HG03066 (cell line): ENCODE results near the gene DCXR.

Source experiments
- ATAC-seq: cut with Tn5 transposase; IDR thresholded peaks from one replicate; pipeline ENCODE4 v1.9.1; 2021; ENCODE audit warnings: low read depth; ENCODE audit not compliant: unreplicated experiment

DCXR gene

DNA sequence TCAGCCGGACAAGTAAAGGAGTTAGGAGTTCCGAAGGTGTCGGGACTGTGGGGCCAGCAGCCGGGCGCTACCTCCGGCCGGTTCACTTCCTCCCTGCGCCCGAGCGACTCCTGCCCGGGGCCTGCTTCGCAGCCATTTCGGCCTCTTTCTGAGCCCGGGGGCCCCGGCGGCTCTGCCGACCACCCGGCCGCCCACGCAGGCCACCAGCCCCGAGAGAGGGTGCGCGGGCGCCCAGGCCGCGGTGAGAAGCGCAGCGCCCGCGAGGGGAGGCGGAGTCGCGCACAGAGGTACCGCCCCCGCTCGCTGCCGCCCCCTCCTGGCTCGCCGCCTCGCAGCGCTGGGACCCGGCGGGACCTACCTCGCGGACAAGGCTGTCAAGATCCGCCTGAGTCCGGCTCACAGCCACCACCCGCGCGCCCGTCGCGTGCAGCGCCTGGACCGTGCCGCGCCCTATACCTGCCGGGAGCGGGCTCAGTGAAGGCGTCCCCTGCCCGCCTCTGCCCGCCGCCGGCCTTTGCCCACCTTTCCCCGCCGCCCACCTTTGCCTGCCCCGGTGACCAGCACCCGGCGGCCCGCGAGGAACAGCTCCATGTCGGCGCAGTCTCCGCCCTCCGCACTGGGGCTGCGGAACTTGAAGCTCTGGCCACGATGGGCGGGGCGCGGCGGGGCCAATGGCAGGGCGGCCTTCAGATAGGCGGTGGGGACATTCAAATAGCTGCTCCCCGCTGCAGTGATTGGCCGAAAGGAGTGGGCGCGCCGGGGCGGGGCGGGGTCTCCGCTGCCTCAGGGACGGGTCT, at the start of gene DCXR:
DCXR (minus strand) TSS at position 606 of the 797 bp plus-strand sequence; CDS start at position 591, 15 bp downstream.
- peak; percentile 85 for ATAC-seq

DNA sequence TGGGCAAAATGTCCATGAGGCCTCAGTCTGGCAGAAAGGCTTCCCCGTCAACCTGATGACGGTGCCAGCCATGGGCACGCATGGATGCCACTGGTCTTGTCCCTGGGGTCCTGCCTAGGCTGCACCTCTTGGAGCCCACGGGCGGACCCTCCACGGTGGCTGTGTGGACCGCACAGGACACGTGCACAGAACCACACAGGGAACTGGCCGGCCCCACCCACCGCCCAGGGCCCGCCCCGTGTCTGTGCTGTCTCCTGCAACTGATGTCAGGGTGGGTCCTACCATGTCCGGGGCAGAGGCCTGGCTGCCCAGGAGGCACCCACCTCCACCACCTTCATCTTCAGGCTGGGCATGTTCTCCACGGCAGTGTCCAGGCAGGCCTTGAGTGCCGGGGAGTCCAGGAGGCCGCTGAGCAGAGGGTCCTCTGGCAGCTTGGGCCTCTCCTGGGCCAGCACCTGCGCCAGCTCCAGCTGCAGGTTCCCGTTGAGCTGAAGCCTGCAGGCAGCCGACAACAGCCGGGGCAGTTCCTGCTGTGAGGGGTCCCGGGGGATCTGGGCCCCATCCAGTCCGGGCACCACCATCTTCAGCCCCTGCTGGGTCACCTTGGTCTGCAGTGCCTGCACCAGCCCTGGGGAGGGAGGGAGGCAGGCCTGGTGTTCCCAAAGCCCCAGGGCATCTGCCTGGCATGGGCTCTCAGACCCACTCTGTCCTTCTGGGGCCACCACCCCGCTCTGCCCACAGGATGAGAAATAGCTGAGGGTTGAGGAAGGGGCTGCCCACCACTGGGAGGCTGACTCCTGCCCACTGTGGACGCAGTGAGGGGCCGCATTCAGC, 48.7 kb upstream of the DCXR start:
- ATAC-seq, result no peak

DNA sequence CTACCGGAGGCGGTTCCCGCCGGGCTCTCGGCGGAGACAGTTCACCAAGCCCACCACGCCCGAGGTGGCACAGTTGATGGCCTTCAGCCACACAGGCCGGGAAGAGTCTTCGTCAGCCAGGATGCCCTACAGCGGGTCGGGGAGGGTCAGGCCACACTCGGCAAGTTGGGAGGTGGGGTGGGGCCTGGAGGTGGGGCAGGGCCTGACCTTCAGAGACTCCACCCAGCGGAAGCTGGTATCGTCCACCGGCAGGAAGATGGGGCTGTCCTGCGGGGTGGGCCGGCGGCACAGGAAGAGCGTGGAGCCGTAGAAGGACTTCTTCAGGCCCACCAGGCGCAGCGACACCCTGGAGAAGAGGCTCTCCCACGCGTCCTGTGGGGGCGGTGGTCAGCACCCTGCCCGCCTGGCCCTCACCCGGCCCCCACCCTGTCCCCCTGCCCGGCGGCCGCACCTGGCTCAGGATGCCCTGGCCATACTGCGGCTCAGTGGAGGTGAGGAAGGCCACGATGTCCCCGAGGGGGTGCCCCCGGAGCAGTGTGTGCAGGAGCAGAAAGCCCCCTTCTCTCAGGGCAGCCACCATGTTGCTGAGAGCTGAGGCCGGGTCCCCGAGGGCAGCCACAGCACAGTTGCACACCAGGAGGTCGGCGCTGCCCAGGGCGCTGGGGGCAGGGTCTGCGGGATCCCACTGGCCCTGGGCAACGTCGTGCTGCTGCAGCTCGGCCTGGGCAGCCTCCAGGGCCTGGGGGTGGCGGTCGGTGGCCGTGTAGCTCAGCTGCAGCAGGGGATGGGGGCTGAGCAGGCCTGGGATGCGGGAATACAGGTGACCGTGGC, 47.7 kb upstream of the DCXR start:
- ATAC-seq, result no peak

DNA sequence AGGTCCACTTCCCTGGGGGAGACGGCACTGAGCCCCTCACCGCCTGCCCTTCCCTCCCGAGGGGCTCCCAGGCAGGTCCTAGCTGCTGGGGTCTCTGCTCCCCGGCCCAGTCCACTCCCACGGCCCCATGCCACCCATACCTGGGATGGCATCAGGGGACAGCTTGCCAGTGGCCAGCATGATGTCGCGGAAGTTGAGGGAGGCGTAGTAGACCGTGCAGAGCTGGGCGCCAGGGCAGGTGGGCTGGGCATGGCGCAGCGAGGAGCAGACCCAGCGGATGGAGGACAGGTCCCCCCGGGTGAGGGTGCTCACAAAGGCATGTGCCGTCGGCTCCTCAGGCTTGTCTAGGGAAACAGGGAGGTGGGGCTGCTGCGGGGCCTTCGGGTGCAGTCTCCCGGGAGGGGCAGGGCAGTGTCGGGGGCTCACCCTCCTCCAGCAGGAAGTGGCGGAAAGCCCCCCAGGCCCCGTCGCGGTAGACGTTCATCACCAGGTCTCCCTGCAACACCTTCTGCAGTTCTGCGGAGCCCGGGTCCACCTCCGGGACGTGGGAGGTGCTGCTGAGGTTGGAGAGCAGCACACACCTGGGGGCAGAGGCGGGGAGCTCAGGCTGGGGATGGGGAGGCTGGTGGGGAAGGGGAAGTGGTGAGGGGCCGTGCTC, 47.0 kb upstream of the DCXR start:
- ATAC-seq, result no peak

DNA sequence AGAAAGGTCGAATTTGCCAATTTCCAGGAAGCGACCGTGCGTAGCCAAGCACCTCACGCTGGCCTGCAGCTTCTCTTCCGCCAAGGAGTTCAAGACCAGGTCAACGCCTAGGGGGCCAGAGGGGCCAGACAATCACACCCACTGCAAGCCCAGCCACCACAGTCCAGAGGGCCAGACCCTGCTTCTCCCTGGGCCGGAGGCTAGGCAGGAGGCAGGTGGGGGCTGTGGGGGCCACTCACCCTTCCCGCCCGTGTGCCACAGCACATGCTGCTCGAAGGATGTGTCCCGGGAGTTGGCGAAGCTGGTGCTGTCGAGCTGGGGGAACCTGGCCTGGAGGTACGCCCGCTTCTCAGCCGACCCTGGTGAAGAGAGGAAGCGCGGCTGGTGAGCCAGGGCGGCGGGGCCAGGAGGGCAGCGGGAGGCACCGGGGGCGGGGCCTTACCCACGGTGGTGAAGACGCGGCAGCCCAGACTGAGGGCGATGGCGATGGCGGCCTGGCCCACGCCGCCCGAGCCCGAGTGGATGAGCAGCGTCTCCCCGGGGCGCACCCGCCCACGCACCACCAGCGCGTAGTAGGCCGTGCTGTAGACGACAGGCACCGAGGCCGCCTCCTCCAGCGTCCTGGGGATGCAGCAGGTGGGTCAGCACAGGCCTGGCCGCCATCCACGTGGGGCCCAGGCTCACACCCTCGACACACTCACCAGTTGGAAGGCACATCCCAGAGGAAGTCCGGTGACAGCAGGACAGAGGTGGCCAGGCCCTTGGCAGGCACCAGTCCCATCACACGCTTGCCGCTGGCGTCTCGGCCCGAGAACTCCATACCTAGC, 46.2 kb upstream of the DCXR start:
- ATAC-seq, result no peak

DNA sequence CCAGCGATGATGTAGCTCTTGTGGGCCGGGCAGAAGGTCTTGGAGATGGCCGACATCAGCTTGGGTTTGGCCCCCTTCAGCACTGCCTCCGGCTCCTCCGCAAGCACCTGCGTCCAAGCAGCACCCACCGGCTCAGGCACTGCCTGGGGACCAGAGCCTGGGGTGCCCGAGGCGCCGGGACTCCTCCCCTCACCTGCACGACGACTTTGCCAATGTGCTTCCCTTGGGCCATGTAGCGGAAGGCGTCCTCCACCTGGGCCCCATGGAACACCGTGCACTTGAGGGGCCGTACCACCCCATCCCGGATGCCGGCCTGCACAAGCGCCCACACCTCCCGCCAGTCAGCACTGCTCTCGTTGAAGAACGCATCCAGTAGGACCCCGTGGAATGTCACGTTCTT, 45.5 kb upstream of the DCXR start:
- no peak for ATAC-seq

DNA sequence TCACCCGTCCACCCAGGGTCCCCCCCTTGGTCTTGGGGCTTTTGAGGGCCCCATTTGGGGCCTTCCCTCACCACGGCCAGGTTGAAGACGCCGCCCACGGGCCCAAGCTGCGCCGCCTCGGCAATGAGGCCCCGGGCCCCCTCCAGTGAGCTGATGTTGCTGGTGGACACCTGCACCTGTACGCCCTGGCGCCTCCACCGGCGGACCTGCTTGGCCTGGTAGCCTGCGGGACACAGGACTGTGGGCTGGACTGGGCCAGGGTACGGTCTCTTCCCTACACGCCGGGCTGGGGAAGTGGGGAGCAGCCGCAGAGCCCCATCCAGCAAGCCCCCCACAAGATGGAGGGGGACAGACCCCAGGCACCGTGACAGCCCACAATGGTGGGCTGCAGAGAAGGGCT, 45.0 kb upstream of the DCXR start:
- no peak for ATAC-seq

DNA sequence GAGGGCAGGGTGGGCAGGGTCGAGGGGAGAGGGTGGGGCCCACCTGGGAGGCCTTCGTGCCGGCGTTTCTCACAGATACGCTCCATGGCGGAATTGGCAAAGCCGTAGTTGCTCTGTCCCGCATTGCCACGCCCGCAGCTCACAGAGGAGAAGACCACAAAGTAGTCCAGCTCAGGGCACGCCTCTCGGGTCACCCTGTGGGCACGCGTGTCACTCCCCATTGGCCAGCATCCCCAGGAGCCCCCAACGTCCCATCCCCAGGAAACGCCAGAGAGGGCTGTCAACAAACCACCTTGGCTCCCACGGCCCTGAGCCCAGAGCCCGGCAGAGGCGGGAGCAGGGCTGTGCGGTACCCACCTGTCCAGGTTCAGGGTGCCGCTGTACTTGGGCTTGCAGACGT, 44.5 kb upstream of the DCXR start:
- no peak for ATAC-seq

DNA sequence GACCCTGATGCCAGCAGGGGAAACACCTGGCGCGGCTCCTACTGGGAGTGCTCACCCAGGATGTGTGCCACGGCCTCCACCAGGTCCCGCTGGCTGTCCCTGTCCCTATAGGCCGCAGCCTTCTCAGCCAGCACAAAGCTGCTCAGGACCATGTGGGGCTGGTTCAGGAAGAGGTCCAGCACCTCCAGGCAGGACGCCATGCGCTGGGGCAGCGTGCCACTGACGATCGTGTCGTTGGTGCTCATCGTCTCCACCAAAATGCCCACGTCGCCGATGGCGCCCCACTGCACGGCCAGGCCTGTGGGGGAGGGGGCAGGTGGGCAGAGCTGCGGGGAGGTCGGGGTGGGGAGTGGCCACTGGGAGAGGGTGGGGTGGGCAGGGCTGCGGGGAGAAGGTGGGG, 44.0 kb upstream of the DCXR start:
- no peak for ATAC-seq

DNA sequence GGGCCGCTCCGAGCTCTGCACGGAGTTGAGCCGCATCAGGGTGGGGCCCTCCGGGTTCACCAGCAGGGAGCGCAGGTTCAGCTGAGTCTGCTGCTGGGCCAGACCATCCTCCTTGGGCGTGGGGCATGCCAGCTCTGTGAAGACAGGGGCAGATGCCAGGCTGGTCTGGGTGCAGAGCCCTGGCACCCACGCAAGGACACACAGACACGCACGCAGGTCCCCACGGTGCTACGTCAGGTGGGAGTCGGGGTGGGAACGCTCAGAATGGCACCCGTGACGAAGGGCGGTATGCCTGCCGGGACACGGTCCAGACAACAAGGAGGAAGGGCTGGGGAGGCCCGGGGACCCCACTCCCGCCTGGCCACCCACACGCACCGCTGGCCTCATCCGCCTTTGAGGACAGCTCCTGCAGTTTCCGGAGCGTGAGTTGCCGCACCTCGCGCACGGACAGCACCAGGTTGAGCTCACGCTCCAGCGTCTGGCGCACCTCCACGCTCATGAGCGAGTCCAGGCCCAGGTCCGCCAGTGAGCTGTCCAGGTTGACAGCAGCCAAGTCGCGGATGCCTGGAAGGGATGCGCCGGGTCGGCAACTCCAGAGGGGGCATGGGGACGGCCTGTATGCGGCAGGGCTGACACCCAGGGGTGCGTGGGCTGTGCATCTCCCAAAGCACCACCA, 43.4 kb upstream of the DCXR start:
- no peak for ATAC-seq

DNA sequence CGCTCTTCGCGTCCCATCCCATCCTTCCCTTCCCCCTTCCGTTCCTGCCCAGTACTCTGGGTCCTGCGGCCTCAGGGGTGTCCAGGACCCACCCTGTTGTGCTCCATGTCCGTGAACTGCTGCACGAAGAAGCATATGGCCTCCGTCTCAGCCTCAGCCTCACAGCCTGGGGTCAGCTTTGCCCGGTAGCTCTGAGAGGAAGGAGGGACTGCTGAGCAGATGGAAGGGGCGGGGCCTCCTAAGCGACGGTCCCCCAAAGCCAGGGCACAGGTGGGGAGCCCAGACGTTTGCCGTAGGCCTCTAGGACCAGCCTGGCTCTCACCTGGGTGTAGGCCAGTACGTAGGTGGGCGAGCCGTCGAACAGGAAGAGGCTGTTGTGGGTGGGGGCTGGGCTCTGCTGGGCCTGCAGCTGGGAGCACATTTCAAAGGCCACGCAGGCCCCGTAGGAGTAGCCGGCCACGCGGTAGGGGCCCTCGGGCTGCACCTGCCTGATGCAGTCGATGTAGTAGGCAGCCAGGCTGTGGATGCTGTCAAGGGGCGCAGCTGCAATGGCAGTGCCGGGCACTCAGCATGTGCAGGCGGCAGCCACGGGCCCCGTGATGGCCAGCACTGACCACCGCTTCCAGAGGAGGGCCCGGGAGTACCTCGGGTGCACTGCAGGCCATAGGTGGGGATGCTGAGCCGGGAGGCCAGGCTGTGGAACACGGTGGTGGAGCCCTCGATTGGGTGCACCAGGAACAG, 42.7 kb upstream of the DCXR start:
- ATAC-seq, result no peak

DNA sequence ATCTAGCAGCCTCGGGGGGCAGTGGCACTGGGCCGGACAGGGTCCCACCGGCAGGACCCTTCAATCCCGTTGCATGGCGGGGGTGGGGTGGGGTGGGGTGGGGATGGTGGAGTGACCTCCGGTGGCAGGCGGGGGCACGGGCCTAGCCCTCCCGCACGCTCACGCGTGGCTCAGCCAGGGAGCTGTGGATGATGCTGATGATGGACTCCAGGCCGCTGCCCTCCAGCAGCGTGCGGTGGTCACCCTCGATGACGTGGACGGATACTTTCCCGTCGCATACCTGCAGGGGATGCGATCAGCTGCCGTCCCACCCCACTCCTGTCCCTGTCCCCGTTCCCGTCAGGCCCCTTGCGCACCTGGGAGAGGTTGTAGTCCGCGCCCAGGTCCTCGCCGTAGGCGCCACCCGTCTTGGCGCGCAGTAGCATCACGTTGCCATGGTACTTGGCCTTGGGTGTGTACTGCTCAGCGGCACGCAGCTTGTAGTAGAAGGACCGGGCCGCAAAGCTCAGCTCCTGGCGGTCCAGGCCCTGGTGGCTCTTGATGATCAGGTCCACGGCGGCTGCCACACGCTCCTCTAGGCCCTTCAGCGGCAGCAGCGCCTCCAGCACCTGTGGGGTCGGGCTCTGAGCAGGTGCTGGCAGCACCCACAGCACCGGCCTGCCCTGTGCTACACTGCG, 41.6 kb upstream of the DCXR start:
- ATAC-seq, result no peak

DNA sequence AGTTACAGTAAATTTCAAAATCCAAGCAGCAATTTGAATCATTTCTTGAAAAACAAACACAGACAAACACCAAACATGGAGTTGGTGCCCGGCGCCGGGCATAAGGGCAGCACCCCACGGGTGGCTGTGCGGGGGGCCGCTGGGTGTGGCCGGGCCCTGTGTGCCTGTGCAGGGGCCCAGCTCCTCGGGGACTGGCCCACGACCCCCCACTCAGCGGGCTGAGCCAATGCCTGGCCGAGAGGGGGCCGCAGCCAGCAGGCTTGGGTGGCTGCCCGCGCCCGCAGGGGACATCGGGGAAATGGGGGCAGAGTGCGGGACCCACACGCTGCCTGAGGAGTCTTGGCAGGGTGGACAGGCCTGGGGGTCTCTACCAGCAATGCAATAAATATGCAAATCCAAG, 40.9 kb upstream of the DCXR start:
- no peak for ATAC-seq

DNA sequence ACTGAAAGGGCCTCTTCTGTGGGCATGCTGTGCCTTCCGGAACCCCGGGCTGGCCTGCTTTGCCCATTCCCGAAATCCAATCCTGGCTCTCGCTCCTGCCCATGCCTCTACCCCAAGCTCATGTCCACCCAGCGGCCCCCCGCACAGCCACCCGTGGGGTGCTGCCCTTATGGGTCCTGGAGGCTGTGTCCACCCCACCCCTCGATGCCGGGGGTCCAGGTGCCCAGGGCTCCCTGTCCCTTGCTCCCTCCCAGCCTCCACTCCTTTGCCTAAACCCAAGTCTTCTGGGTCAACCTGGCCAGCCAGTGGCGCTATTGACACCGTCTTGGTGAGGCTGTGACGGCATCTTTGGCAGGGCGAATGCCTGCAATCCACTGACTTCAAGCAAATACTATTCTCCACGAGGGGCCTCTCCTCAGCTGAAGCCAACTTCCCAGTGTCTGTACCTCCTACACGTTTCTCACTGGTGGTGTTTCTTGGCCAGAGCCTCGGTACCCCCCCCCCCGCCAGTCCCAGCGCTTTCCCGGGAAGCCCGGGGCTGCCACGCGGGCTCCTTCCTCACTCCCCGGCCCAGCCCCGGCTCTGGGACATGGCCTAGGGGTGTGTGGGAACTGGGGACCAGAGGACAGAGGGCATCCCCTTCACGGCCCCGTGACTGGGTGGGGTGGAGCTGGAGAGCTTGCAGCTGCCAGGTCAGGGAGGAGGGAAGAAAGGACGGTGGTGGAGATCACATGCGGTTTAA, 40.3 kb upstream of the DCXR start:
- no peak for ATAC-seq

DNA sequence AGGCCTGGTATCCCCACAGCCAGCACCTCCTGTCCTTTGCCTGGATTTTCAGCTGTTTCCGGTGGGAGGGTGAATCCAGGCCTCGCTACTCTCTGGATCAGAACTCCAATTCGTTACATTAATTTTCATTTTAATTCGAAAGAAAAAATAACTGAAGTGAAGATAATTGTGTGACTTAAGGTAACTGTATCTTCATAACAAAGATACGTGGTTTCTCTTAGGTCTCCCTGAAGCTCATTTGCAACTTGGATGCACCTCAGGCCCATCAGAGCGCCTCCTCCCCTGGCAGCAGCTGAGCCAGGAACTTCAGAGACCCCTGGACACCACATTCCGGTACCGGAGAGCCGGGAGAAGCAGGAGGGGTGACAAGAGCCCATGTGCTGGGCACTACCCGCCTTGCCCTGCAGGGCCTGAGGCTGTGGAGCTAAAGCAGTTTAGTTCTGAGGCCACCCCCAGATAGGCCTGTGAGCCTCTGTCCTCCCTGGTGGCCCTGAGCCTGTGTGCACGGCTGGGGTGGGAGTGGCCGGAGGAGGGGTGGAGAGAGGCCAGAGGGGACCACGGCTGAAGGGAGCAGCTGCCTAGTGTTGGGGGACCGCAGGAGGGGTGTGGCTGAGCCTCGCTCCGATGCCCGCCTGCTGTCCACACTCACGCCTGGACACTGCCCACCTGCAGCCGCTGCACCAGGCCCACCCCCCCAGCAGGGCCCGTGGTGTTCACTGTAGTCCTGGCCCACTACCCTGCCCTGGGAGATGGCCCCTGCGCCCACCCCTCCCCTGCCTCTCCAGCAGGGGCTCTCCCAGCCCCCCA, 39.5 kb upstream of the DCXR start:
- no peak for ATAC-seq

DNA sequence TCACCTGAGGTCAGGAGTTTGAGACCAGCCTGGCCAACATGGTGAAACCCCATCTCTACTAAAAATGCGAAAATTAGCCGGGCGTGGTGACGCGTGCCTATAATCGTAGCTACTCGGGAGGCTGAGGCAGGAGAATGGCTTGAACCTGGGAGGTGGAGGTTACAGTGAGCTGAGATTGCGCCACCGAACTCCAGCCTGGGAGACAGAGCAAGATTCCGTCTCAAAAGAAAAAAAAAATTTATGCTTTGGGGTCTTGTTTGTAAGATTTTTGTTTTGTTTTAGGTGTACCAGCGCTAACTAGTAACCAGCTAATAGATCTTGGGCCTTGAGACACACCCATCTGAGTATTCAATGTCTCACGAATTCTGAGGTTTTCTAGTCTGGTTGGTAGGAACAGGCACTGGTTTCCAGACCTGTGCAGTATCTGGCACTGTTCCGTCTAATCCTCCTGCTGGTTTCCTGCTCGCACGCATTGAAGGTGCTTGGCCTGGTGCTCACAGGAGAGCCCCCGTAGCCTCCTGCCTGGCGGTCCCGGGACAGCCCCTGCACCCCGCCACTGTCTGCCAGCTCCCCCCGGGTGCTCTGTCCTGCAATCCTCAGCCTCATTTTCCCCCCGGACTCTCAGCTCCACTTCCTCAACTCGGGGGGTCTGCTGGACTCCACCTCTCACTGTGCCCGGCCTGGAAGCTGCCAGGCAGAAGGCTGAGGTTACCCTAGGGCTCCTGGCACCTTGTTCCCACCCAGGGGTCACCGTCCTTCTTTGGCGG, 38.7 kb upstream of the DCXR start:
- no peak for ATAC-seq
